ENCODE measurements around the gene KLHL22.
"Not testable (repeated sequence)": the region's sequence is repeated elsewhere in the genome, so short reads cannot be mapped to it uniquely, and the experiment has no call there.

The KLHL22 gene

DNA sequence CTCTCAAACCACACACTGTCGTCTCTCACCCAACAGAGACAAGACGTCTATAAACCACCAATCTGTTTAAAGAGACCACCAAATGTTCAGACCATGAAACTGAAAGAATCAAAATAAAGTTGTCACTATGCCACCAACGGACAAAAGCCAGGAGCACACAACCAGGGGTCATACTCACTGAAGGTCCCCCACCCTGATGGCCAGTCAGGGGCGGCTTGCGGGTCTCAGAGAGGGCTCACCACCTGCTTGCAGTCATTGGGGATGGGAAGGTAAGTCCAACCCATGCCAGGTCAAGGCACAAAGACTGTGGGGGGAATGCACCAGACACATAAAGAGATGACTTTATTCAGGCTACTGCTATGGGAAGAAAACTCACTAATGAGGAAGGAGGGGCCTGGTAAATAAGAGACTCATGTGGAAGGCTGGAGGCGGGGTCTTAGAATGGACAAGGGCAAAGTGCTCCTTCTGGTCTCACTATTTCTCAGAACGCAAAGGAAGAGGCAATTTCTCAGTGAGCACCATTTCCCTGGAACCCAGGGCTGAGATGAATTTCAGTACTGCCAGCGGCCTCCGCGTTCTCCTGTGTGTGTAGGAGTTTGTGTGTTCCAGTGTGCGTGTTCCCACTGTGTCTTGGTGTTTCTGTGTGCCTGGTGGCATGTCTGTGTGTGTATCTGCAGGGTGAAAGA is 75.3 kb downstream of the KLHL22 start:
- peak; percentile 68 for DNase-seq (ENCODE audit: low spot score)
- Histone ChIP-seq H3K27ac (no peak overlapping the region), H3K4me3 (no peak overlapping the region)
- TF ChIP-seq, protein P1, sequence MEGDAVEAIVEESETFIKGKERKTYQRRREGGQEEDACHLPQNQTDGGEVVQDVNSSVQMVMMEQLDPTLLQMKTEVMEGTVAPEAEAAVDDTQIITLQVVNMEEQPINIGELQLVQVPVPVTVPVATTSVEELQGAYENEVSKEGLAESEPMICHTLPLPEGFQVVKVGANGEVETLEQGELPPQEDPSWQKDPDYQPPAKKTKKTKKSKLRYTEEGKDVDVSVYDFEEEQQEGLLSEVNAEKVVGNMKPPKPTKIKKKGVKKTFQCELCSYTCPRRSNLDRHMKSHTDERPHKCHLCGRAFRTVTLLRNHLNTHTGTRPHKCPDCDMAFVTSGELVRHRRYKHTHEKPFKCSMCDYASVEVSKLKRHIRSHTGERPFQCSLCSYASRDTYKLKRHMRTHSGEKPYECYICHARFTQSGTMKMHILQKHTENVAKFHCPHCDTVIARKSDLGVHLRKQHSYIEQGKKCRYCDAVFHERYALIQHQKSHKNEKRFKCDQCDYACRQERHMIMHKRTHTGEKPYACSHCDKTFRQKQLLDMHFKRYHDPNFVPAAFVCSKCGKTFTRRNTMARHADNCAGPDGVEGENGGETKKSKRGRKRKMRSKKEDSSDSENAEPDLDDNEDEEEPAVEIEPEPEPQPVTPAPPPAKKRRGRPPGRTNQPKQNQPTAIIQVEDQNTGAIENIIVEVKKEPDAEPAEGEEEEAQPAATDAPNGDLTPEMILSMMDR (IDR thresholded peaks at IDR 0.05): no peak

DNA sequence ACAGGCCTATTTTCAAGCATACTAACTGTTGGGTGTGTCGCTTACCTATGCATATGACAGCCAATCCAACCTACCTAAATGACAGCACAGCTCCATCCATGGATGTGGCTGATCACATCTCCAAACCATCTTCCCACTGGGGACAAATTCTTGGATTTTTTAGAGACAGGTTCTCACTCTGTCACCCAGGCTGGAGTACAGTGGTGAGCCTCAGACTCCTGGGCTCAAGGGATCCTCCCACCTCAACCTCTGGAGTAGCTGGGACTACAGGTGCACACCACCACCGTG is 76.0 kb downstream of the KLHL22 start:
- H3K4me3 ChIP-seq: no peak overlapping the region
- TF ChIP-seq, protein P1 (IDR thresholded peaks at IDR 0.05): no peak
- H3K27ac ChIP-seq: no peak overlapping the region
- DNase-seq (ENCODE audit: low spot score): no peak

DNA sequence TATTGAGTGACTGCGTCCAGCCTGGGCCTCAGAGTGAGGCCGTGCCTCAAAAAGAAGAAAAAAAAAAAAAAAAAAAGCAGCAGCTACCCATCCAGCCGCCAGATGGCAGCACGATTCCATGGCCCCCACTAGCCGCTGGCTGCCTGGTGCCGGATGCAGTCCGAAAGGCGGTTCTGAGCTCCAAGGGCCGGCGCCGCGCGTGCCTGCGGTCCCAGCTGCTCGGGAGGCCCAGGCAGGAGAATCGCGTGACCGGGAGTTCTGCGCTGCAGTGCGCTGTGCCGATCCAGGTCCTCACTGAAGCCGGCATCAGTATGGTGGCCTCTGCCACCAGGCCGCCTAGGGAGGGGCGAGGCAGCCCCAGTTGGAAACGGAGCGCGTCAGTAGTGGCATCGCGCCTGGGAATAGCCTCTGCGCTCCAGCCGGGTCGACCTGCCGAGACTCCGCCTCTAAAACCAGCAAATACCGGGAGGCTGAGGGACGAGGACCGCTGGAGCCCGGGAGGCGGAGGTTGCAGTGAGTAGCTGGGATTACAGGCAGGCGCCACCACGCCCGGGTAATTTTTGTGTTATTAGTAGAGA is 77.3 kb downstream of the KLHL22 start:
- H3K27ac ChIP-seq: peak overlapping the region; percentile 57 to 84
- peak overlapping the region; percentile 73 for H3K4me3 ChIP-seq
- TF ChIP-seq, protein P1 (IDR thresholded peaks at IDR 0.05): peak; percentile 88
- DNase-seq (ENCODE audit: low spot score): peak; percentile 88

DNA sequence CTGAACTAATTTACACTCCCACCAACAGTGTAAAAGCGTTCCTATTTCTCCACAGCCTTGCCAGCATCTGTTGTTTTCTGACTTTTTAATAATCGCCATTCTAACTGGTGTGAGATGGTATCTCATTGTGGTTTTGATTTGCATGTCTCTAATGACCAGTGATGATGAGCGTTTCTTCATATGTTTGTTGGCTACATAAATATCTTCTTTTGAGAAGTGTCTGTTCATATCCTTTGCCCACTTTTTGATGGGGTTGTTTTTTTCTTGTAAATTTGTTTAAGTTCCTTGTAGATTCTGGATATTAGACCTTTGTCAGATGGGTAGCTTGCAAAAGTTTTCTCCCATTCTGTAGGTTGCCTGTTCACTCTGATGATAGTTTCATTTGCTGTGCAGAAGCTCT is 79.9 kb downstream of the KLHL22 start:
- H3K4me3 ChIP-seq; DNase-seq (ENCODE audit: low spot score); H3K27ac ChIP-seq: not testable (repeated sequence)

DNA sequence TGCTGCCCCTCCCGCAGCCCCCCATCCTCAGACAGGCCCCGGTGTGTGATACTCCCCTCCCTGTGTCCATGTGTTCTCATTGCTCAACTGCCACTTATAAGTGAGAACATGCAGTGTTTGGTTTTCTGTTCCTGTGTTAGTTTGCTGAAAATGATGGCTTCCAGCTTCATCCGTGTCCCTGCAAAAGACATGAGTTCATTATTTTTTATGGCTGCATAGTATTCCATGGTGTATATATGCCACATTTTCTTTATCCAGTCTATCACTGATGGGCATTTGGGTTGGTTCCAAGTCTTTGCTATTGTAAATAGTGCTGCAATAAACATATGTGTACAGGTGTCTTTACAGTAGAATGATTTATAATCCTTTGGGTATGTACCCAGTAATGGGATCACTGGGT is 80.4 kb downstream of the KLHL22 start:
- H3K27ac ChIP-seq; H3K4me3 ChIP-seq; DNase-seq (ENCODE audit: low spot score): not testable (repeated sequence)

DNA sequence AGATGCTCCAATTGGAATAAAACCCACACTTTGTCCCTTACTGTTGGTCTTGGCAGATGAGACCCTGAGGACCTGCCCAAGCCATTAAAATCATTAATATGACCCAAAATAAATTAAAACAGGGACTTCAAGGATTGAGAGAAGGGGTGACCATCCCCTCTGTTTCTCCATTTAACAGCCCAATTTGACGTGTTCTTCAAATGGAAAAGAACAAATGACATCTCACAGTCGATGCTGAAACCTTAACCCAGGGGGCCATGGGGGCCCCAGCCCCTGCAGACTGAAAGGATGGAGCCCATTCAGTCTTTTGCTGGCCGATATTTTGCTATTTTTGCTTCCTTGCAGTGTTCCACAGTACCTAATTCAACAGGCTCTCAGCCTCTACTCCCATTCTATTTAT is 81.1 kb downstream of the KLHL22 start:
- H3K27ac ChIP-seq: no peak overlapping the region
- DNase-seq (ENCODE audit: low spot score): no peak
- TF ChIP-seq, protein P1 (IDR thresholded peaks at IDR 0.05): no peak
- H3K4me3 ChIP-seq: no peak overlapping the region

DNA sequence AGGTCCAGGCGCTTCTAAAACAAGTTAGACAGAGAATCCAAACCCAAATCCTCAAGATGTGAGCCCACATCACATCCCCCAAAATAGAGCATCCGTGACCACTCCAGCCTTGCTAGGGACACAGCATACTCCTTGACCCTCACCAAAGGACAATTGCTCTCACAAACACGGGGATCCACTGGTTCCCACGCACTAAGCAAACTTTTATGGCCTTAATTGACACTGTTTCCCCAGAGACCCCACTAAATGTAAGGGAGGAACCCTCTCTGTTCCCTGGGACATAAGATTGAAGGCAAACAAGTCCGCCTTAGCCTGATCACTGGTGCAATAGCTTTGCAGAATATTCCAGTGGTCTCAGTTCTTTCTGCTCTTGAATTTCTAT is 81.5 kb downstream of the KLHL22 start:
- Histone ChIP-seq H3K27ac (no peak overlapping the region), H3K4me3 (no peak overlapping the region)
- TF ChIP-seq, protein P1 (IDR thresholded peaks at IDR 0.05): no peak
- DNase-seq (ENCODE audit: low spot score): no peak

DNA sequence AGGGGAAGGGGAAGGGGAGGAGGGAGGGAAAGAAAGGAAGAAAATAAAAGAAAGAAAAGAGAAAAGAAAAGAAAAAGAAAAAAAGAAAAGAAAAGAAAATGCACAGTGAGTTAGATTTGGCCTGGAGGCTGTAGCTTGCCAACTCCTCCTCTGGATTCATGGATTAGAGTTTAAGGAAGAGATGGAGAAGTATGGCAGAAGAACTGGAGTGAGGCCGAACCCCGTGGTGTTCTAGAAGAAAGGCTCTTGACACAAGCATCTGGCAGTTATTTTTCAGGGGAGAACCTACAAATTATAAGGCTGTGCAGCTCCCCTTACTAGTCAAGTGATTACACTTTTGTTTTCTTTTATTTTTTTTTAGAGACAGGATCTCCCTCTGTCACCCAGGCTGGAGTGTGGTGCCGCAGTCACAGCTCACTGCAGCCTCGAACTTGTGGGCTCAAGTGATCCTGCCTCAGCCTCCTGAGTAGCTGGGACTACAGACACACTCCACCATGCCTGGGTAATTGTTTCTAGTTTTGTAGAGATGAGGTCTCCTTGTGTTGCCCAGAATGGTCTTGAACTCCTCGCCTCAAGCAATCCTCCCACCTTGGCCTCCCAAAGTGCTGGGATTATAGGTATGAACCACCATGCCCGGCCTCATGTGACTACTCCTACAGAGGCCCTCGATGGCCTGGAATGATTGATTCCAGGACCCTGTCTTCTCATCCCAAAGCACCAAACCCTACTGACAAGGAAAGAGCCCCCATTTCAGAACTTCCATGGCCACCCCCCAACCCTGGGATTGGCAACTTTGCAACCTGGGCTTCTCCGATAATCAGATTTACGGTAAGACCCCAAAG is 82.2 kb downstream of the KLHL22 start:
- TF ChIP-seq, protein P1 (IDR thresholded peaks at IDR 0.05): no peak
- Histone ChIP-seq H3K4me3 (no peak overlapping the region), H3K27ac (no peak overlapping the region)
- no peak for DNase-seq (ENCODE audit: low spot score)

Measured in coronary artery (tissue), 2 donors.